DND-41 (cell line): ENCODE data around the gene FOSB.

Experiments used
- CTCF ChIP-seq: IDR thresholded peaks from 2 replicates; pipeline ENCODE4 v1.5.1; 2012; ENCODE audit warnings: borderline replicate concordance, low read length, moderate library complexity, mild to moderate bottlenecking; ENCODE audit not compliant: poor library complexity, severe bottlenecking; ENCODE audit errors: extremely low read depth
- EZH2 ChIP-seq: IDR thresholded peaks from 3 replicates; pipeline ENCODE4 v1.6.1; 2012; ENCODE audit warnings: borderline replicate concordance, low read depth, mild to moderate bottlenecking, moderate library complexity, low read length, inconsistent platforms; ENCODE audit not compliant: severe bottlenecking

GRCh38 chr19:45511074-45511473 lies 43.3 kb downstream of the FOSB start:
- TF ChIP-seq CTCF (no peak), EZH2 (no peak)
